A673 (cell line): ENCODE results near the gene TBC1D16.

Experiments used
- CTCF ChIP-seq: fragments of 300-800, 200-600 bp; sonication (generic); conservative IDR thresholded peaks from 2 replicates; pipeline ENCODE4 v1.5.1; 2017; ENCODE audit warnings: low read depth, mild to moderate bottlenecking, antibody characterized with exemption, low read length, moderate library complexity, mixed read lengths
- EZH2 ChIP-seq: fragments of 200-600 bp; sonication (generic); IDR thresholded peaks from 2 replicates; pipeline ENCODE4 v1.6.1; 2017; ENCODE audit warnings: borderline replicate concordance, low read depth, mild to moderate bottlenecking, mixed read lengths, antibody characterized with exemption, low read length; ENCODE audit not compliant: poor library complexity, severe bottlenecking

GRCh38 chr17:80007939-80008338 lies 27.7 kb downstream of the TBC1D16 start:
- TF ChIP-seq CTCF (no peak), EZH2 (no peak)
